ENCODE results near the gene ITPK1. TPM values are rescaled to one million over a fixed set of nuclear protein-coding genes. Genes with fewer than 3 reads are reported as not detected.

The ITPK1 gene
- total RNA-seq, 2 experiments from 2014 or later: 87.0 to 87.4 TPM

DNA sequence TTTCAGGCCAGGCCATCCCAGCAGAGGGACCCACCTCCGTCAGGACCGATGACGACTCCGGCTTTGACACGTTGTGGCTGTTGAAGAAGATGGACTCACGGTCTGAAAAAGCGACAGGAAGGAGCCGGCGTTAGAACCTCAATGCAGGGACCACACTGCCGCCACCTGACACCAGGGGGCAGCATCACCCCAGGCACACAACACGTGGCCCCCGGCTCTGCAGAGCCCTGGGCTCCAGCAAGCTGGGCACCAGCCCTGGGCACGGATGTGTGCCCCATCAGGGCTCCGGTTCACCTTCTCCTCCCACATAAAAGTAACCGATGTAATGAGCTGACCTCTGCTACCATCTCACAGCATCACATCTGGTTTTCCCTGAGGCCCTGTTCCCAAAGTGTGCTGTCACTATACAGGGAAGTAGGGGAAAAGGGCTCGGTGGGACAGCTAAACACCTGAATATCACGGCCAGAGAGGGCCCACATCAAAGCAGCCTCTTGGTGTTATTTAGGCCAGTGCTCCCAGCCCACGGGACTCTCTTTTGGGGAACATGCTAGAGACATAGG, 163.7 kb downstream of the ITPK1 start:
- no peaks in the 10 kb centered on the region for H3K27me3 Mint-ChIP-seq
- H3K4me3 Mint-ChIP-seq: no peak overlapping the region
- DNase-seq: peak; percentile 79
- peaks cover 4% of the 10 kb centered on the region for H3K4me1 Mint-ChIP-seq
- no peaks in the 10 kb centered on the region for H3K9me3 Mint-ChIP-seq
- H3K27ac Mint-ChIP-seq: no peak overlapping the region
- no peaks in the 10 kb centered on the region for H3K36me3 Mint-ChIP-seq

DNA sequence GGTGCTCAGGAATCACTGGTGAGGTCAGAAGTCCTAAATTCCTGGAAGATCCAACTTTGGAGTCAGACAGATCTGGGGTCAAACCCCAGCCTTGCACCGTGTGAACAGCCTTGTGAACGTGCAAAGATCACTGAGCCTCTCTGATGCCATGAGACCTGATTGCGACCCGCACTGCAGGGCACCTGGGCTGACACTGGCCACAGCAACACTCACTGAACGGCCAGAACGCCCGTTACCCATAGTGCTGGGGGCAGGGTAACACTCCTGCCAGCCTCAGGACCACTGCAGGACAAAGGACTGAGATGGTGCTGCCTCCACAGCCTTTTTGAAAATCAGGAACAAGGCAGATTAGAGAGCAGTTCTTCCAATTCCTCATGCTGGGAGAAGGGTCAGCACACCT, 164.5 kb downstream of the ITPK1 start:
- DNase-seq: no peak
- no peak overlapping the region for H3K27ac Mint-ChIP-seq
- no peak overlapping the region for H3K4me3 Mint-ChIP-seq
- H3K9me3 Mint-ChIP-seq: no peaks in the 10 kb centered on the region
- H3K4me1 Mint-ChIP-seq: peaks cover 4% of the 10 kb centered on the region
- H3K36me3 Mint-ChIP-seq: no peaks in the 10 kb centered on the region
- H3K27me3 Mint-ChIP-seq: no peaks in the 10 kb centered on the region

DNA sequence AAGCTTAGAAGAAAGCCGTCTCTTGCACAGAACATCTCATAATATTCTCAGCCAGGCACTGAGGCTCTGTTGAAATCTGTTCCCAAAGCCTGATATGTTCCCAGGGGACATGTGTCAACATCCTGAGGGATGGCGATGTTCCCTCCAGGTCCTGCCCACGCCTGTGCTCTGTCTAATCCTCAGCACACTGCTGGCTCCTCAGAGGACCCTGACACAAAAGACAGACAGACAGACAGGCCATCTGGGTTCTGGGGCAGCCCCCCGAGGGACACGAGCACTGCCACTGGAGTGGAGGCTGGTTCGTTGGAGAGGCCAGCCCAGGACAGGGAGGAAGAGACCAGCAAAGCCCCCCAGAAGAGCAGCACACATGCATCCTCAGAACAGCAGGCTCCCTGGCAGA, 165.0 kb downstream of the ITPK1 start:
- Mint-ChIP-seq H3K36me3 (no peaks in the 10 kb centered on the region), H3K4me1 (peaks cover 4% of the 10 kb centered on the region), H3K27ac (no peak overlapping the region), H3K9me3 (no peaks in the 10 kb centered on the region), H3K27me3 (no peaks in the 10 kb centered on the region), H3K4me3 (no peak overlapping the region)
- no peak for DNase-seq

DNA sequence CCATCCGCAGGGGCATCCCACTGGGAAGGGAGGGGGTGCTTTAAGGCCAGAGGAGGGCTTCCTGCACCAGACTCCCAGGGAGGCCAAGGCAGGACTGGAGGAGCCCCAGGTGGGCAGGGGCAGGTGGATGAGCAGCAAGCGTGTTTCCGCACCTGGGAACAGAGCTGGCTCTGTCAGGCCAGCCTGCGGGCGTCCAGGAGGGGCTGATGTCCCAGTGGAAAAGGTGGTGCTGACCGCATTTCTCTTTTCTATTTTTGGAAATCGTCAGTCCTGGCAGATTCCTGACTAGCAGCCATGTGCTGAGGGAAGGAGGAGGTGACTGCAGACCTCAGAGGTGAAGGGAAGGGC, 165.6 kb downstream of the ITPK1 start:
- no peaks in the 10 kb centered on the region for H3K9me3 Mint-ChIP-seq
- DNase-seq: no peak
- H3K4me3 Mint-ChIP-seq: no peak overlapping the region
- peaks cover 4% of the 10 kb centered on the region for H3K4me1 Mint-ChIP-seq
- H3K36me3 Mint-ChIP-seq: no peaks in the 10 kb centered on the region
- no peak overlapping the region for H3K27ac Mint-ChIP-seq
- no peaks in the 10 kb centered on the region for H3K27me3 Mint-ChIP-seq

DNA sequence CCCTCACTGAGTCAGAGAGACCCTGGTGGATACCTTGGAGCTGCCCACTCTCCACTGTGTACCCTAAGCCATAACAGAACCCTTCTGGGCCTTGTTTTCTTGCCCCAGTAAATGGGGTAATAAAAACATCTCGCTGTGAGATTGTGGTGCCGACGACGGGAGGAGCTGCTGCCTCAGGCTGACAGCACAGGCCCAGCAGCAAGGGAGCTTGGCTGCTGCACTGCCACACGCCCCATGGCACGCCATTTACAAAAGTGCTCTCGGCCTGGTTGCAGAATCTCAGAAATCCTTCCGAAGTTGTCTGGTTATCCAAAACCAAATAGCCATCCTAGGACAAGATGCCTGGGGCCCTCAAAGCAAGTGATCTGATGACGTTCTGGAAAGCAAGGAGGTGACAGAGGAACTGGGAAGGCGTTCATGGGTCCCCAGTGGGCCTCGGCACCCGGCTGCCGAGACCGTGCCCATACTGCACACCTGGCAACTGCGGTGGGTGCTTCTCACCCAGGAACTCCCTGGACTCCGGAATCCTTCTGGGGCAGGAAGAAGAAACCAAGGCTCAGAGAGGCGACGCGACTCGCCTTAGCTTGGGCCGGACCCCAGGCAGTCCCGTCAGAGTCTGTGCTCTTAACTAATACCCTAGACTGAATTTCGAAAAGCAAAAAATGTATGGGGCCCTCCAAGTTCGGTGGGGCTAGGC, 166.1 kb downstream of the ITPK1 start:
- H3K4me3 Mint-ChIP-seq: no peak overlapping the region
- no peaks in the 10 kb centered on the region for H3K9me3 Mint-ChIP-seq
- H3K36me3 Mint-ChIP-seq: no peaks in the 10 kb centered on the region
- no peaks in the 10 kb centered on the region for H3K27me3 Mint-ChIP-seq
- H3K27ac Mint-ChIP-seq: no peak overlapping the region
- no peak for DNase-seq
- H3K4me1 Mint-ChIP-seq: peaks cover 4% of the 10 kb centered on the region

DNA sequence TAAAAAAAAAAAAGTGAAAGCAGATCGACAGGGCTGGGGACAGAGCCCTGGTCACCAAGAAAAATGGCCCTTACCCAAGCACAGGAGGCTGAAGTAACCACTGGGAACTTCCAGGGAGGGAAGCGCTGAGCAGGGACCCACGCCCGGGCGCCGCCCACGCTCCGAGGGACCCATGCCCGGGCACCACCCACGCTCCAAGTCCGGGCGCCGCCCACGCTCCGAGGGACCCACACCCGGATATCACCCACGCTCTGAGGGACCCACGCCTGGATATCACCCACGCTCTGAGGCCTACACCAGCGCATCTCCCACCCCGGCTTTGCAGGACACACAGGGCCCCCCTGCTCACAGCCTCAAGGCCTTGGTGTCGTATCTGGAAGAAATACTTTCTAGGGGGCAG, 167.1 kb downstream of the ITPK1 start:
- DNase-seq: no peak
- H3K27ac Mint-ChIP-seq: no peak overlapping the region
- H3K9me3 Mint-ChIP-seq: no peaks in the 10 kb centered on the region
- H3K4me1 Mint-ChIP-seq: peaks cover 4% of the 10 kb centered on the region
- no peaks in the 10 kb centered on the region for H3K27me3 Mint-ChIP-seq
- H3K4me3 Mint-ChIP-seq: no peak overlapping the region
- H3K36me3 Mint-ChIP-seq: no peaks in the 10 kb centered on the region

DNA sequence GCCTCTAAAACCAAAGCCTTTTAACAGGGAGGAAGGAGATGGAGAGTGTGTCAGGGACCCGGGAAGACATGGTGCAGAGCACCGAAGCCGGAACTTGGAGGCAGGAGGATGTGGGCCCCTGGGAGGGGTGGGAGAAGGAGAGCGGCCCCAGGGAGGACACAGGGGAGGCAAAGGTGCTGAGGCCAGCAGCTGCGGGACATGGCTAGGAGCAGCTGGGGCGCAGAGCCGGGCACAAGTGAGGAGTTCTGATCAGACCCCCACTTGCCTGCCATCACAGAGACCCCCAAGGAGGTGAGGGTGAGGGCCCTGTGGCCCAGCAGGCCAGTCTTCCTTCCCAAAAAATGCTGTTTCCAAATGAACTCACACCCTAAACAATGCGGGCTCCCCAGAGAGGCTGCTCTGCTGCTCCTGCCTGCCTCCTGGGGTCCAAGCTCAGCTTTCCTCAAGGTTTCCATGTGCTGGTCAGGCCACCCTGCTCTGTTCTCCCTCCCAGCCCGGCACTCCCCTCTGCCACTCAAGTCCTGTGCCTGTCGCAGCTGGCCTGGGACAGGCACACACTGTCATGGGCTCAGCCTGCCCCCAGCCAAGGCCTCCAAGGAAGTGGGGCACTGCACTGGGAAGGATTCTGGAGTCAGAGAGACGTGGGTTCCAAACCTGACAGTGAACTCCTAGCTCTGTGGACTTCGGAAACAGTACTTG, 168.7 kb downstream of the ITPK1 start:
- peaks cover 3% of the 10 kb centered on the region for H3K4me1 Mint-ChIP-seq
- no peaks in the 10 kb centered on the region for H3K36me3 Mint-ChIP-seq
- no peaks in the 10 kb centered on the region for H3K27me3 Mint-ChIP-seq
- no peak overlapping the region for H3K4me3 Mint-ChIP-seq
- no peaks in the 10 kb centered on the region for H3K9me3 Mint-ChIP-seq
- no peak for DNase-seq
- H3K27ac Mint-ChIP-seq: peak overlapping the region; percentile 23

DNA sequence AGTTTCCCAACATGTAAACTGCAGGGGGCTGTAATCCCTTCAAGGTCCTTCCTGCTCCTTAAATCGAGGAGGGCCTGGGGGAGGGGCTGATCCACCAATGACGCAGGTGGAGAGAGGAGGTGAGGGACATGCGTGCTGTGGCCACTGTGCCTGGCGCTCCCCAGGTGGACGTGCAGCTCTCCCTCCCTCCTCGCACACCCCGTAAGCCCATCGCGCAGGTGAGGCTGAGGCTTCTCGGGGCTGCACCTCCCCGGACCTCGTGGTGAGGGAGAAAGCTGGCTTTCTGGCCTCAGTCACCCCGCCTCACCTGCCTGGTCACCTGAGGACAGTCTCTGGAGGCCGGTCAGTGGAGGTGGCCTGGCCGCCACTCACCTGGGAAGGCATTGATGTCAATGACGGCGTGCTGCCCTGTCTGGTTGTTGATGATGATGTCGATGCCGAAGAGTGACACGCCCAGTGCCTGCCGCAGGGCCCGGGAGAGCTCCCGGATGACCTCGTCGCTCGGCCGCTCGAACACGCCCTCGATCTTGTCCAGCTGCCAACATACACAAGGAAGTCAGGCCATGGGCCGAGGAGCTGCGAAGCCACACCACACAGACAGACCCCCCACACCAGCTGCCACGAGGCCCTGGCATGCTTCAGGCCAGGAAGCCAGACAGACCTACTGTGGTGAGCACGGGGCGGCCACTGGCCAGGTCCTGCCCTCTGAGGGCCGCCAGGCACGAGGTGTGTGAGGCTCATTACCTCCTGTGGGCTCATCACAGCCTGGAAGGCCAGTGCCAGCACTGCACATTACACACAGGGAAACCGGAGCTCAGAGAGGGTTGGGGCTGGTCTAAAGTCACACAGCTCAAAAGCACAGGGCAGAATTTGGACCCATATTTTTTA, 169.5 kb downstream of the ITPK1 start:
- Mint-ChIP-seq H3K27ac (no peak overlapping the region), H3K9me3 (no peaks in the 10 kb centered on the region), H3K36me3 (no peaks in the 10 kb centered on the region), H3K4me3 (no peak overlapping the region), H3K27me3 (no peaks in the 10 kb centered on the region), H3K4me1 (no peaks in the 10 kb centered on the region)
- DNase-seq: no peak

DNA sequence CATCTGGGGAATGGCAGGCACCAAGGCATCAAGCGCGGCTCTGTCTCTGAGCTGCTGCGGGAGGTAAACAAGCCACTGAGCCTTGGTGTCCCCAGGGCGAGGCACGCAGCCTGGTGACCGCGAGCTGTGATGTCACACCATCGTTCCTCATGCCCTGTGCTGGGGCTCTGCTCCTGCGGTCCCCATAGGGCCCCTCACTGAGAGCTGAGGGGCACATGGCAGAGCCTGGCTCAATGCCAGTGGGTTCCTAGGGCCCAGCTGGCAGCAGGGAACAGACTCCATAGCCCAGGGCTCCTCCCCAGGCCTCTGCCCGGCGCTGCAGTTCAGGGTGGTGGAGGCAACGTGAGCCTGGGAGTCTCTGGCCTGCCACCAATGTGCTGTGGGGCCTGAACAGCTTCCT, 170.2 kb downstream of the ITPK1 start:
- no peak overlapping the region for H3K27ac Mint-ChIP-seq
- no peaks in the 10 kb centered on the region for H3K4me1 Mint-ChIP-seq
- H3K4me3 Mint-ChIP-seq: no peak overlapping the region
- no peaks in the 10 kb centered on the region for H3K36me3 Mint-ChIP-seq
- no peaks in the 10 kb centered on the region for H3K27me3 Mint-ChIP-seq
- no peak for DNase-seq
- no peaks in the 10 kb centered on the region for H3K9me3 Mint-ChIP-seq

DNA sequence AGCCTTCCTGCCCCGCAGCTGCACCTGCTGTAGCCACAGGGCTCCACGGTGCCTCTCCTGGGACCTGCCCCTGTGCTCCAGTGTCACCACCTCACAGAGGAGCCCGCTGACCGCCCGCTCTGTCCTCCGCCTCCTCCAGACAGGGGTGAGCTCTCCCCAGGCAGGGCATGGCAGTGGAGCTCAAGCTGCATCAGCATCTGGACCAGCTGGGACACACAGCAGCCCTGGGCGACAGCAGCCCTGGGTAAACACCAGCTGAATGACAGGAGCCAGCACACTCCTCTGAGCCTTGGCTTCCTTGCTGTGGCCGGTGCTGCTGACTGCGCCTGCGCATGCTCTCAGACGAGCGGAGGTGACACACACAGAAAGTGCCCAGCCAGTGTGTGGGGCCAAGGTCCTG, 170.7 kb downstream of the ITPK1 start:
- Mint-ChIP-seq H3K36me3 (no peaks in the 10 kb centered on the region), H3K4me3 (no peak overlapping the region), H3K4me1 (no peaks in the 10 kb centered on the region), H3K27me3 (no peaks in the 10 kb centered on the region), H3K27ac (no peak overlapping the region), H3K9me3 (no peaks in the 10 kb centered on the region)
- no peak for DNase-seq

DNA sequence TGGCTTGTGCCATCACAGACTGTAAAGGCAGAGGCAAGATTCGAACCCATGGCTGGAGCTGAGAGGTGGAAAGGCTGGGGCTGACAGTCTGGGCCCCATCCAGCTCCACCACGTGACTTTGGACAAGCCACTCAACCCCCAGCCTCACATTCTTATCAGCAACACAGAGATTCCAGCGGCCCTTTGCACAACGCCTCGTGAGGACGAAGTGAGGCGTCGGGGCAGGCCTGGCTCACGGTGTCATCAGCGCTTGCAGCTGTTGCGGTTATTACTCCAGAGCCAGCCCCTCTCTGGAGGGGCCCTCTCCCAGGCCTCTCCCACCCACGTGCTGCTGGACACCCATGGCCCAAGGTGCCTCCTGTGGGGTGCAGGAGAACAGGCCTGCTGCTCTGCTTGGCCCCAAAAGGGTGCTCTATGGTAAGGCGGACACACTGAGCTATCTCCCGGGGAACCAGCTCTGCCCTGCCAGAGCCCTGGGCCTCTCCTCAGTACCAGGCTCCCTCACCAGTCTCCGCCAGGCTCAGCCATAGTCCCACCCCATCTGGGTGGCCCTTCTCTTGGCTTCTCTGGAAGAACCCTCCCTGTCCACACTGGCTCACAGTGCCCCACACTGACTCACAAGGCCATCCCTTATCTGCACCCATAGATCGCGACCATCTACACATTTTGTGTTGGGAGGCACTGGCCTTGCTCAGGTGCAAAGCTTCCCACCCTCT, 171.7 kb downstream of the ITPK1 start:
- no peaks in the 10 kb centered on the region for H3K27me3 Mint-ChIP-seq
- DNase-seq: no peak
- no peak overlapping the region for H3K4me3 Mint-ChIP-seq
- no peaks in the 10 kb centered on the region for H3K4me1 Mint-ChIP-seq
- no peak overlapping the region for H3K27ac Mint-ChIP-seq
- no peaks in the 10 kb centered on the region for H3K36me3 Mint-ChIP-seq
- H3K9me3 Mint-ChIP-seq: no peaks in the 10 kb centered on the region

DNA sequence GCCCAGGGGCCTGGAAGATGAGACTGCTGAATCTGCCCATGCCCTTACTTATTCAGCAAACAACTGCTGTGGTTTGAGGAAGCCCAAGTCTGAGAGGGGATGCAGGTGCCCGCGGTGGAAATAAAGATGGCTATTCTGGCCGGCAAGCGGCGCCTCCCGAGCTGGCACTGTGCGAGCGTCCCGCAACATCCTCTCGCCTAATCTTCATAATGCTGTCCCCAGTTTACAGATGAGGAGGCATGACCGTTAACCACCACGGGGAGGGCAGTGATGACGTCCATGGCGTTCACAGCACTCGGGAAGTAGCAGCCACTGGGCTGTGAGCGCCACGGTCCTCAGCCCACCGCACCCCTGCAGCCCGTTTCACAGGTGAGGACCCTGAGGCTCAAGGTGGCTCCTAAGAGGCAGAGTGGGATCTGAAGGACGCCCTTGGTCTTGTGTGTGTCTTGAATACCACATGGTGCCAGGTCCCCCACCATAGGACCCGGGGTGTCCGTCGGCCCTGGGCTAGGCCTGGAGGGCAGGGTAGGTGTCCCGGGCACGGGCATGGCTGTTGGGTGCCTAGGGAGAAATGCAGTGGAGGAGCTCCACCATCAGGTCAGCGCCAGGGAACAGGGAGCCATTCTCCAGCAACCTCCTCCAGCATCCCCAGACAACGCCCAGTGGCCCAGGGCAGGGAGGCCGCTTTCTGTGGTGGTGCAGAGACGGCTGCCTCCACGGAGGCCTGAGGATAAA, 172.6 kb downstream of the ITPK1 start:
- no peak overlapping the region for H3K27ac Mint-ChIP-seq
- no peaks in the 10 kb centered on the region for H3K36me3 Mint-ChIP-seq
- H3K27me3 Mint-ChIP-seq: no peaks in the 10 kb centered on the region
- H3K9me3 Mint-ChIP-seq: no peaks in the 10 kb centered on the region
- no peaks in the 10 kb centered on the region for H3K4me1 Mint-ChIP-seq
- DNase-seq: no peak
- no peak overlapping the region for H3K4me3 Mint-ChIP-seq

DNA sequence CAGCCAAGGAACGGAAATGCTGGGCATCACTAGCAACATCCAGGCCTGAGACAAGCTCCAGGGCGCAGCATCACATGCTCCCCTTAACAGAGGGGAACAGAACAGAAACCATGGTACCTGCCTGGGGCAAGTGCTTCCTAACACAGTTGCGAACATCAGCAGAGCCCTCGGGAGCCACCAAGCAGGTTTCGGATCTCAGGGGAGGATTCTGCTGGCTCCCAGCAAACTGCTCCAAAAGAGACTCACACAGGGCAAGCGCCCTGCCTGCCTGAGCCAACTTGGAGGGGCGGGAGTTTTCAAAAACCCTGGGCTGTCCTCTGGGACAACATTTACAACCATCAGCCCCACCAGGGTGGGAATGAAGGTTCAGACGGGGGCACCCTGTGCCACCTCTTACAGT, 173.1 kb downstream of the ITPK1 start:
- H3K36me3 Mint-ChIP-seq: no peaks in the 10 kb centered on the region
- H3K4me3 Mint-ChIP-seq: no peak overlapping the region
- H3K27ac Mint-ChIP-seq: no peak overlapping the region
- DNase-seq: no peak
- no peaks in the 10 kb centered on the region for H3K27me3 Mint-ChIP-seq
- no peaks in the 10 kb centered on the region for H3K9me3 Mint-ChIP-seq
- H3K4me1 Mint-ChIP-seq: no peaks in the 10 kb centered on the region

DNA sequence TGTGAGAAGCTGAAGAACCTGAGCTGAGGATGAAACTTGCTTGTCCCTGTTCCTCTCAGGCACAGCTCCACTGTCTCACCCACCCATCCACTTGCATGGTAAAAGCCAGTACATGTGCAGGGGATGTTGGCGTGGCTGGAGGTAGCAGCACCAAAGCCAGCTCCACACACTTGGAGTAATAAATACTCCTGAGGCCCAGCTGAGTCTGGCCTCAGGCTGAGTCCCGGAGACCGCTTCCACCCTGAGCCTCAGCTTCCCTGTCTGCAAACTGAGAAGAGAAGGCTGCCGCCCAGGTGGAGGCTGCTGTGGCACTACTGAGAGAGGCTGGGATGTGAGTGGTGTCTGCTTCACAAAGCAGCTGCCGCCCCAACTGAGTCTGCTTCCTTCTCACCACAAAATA, 173.6 kb downstream of the ITPK1 start:
- no peaks in the 10 kb centered on the region for H3K36me3 Mint-ChIP-seq
- no peak overlapping the region for H3K27ac Mint-ChIP-seq
- no peak for DNase-seq
- H3K4me3 Mint-ChIP-seq: no peak overlapping the region
- H3K4me1 Mint-ChIP-seq: peaks cover 3% of the 10 kb centered on the region
- no peaks in the 10 kb centered on the region for H3K27me3 Mint-ChIP-seq
- no peaks in the 10 kb centered on the region for H3K9me3 Mint-ChIP-seq

Measured in activated naive CD8-positive, alpha-beta T cell treated with anti-CD3 and anti-CD28 coated beads for 36 hours (primary cell).